GM18870 (cell line): ENCODE results near the gene PPBP.
"Not testable (repeated sequence)": the region's sequence is repeated elsewhere in the genome, so short reads cannot be mapped to it uniquely, and the experiment has no call there.

ENCODE experiments used
- ATAC-seq: cut with Tn5 transposase; IDR thresholded peaks from one replicate; pipeline ENCODE4 v1.9.1; 2021; ENCODE audit warnings: moderate library complexity; ENCODE audit not compliant: unreplicated experiment

PPBP gene

DNA sequence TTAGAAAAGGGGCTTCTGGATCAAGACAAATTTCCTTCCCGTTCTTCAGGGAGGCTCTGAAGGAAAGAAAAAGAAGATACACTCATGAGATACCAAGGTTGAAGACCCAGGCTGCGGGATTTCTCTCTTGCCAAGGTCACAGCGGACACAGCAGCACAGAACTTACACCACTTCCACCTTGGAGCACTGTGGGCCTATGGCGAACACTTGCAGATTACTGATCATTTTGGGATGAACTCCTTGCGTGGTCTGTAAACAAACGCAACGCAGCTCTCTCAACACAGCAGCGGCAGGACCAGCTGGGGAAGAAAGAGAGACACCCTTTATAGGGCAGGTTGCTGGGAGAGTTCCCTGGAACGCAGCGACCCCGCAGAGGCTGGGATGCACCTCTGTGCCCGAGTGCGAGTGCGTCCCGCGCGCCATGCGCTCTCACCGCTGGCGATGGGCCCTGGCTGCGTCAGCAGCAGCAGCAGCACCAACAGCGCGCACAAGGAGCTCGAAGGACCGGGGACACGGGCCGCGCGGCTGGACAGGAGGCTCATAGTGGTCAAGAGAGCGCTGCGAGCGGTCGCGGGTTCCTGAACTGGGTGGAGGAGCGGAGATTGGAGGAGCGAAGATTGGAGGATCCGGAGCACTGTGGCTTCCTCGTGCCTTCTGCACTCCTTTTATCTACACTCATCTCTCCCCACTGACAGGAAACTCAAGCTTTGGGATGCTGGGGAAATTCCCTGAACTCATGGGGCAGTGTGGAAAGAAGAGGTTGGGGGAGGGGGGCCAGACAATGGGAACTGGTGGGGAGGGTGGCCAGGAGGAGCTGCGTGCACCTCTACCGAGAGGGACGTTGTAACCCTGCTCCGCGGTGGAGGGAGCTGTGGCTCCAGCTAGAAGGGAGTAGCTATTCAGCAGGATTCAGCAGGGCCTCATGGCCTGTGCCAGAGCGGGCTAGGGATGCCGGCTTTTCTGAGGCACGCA lies 10.3 kb upstream of the PPBP start, which contains the start of gene CXCL5:
CXCL5 (minus strand) TSS at position 638 of the 972 bp plus-strand sequence; CDS start at position 542, 96 bp downstream.
- no peak for ATAC-seq

DNA sequence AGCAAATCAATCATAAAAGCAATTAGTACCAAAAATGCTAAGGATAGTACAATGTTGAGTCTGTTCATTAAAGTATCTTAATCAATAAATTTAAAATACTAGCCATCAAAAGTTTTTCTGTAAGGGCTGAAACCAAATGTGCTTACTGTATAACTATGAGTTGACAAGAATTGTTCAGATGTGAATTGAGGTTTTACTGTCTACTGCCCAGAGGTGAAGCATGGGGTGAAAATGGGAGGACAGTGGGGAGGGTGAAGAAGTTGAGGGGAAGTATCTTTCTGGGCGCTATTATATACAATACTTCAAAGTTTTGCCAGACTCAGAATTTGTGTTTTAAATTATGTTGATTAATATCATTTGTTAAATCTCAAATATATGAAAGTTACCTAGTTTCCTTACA lies 4.1 kb upstream of the PPBP start:
- no peak for ATAC-seq

DNA sequence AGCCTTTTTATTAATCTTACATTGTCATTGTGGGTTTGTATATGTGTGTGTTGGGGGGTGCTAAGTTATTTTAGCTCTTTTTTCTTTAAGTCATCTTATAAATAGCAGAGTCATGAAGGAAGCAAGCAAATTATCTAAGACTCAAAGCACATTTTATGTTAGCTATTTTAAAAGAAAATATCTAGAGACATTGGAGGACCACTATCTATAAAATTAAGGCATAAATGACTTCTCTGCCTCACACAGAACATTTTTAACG lies 3.7 kb upstream of the PPBP start:
- ATAC-seq: no peak

DNA sequence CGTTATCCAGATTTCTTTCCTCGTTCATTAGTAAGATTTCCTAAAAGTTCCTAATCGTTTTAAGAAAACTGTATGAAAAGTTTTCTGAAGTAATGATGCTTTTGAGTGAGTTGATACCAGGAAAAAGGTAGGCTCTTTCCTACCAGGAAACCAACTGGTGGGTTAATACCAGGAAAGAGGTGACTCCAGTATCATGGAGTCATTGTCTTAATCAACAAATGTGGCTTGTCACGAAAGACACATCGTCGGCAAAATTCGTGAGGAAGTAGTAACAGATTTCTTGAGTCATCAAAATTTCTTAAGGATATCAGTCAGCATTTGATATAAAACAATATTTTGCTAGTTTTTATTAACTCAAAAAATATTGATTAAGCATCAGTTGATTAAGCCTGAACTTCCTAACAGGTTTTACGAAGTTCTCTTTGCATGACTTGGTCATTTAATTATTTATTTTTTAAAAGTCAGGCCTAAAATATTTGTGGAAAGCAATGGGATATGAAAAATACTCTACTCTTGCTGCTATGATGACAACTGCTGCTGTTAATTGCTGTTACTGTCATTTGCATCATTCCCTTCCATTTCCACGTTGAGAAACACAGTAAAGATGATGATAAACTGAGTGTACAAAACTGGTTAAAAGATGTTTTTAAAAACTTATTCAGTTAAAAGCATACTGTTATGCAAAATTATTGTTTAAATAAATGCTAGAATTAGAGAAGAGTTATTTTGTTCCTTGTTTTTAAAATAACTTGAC lies 3.2 kb upstream of the PPBP start:
- no peak for ATAC-seq

DNA sequence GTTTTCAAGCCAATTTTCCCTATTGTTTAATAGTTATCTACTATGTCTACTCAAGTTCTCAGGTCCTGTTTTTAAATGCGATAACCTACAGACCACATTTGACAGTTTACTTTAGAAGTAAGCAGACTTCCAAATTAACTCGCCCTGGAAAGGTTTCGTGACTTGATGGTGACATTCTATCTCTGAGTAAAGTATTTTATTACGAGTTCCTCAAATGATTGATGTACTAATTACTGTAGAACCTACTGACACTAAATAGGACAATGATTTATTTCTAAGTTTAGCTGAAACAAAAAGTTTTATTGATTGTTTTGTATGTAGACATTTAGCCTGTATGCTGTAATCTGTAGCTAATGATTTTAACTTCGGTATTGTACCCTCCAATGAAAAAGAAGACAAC lies 1.9 kb upstream of the PPBP start:
- ATAC-seq: no peak

DNA sequence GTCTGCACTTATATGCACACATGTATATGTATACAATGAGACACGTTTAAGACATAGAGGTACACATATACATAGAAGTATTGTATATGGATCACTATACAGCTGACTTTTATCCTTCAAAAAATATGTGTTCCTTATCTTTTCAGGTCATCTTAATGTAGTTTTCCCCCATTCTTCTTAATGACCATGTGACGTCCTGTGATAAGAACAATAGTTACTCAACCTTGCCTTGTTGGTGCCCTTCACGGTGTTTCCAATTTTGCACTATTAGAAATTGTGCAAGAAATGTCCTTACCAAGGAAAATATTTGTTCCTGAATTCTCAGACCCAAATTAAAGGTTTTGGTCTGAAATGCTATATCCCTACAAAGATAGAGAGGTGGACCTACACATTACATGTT lies 1.0 kb upstream of the PPBP start:
- ATAC-seq: no peak

DNA sequence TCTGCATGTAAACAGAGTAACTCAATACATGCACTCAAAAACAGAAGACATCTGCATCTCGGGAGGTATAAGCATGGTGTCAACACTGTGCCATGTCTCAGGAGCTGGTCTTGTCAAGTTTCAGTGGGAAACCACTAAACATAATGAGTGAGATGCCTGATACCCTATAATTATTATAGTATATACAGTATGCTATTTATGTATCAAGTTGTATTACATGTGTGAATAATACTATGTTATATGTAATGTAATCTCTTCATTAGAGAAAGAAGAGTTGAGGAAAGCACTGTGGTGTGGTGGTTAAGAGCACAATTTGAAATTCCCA lies 2.5 kb downstream of the PPBP start:
- ATAC-seq: no peak

DNA sequence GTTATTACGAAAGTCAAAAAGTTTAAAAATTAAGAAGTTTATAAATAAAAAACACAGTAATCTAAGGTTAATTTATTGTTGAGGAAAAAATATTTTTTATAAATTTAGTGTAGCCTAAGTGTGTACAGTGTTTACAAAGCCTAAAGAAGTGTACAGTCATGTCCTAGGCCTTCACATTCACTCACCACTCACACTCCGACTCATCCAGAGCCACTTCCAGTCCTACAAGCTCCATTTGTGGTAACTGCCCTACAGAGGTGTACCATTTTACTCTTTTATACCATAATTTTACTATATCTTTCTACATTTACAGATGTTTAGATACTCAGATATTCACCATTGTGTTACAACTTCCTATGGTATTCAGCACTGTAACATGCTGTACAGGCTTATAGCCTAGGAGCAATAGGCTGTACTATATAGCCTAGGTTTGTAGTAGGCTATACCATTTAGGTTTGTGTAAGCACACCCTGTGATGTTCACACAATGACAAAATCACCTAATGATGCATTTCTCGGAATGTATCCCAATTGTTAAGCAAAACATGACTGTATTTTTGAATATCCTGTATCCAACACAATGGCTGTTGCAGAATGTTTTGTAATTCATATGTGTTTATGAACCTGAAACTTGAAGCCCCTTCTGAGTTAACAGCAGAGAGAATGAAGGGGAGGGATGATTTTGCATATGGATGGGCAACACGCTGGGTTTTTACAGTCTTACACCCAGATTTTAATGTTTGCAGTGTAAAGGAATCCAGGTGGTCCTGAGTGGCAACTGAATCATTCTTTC lies 3.1 kb downstream of the PPBP start:
- ATAC-seq: no peak

DNA sequence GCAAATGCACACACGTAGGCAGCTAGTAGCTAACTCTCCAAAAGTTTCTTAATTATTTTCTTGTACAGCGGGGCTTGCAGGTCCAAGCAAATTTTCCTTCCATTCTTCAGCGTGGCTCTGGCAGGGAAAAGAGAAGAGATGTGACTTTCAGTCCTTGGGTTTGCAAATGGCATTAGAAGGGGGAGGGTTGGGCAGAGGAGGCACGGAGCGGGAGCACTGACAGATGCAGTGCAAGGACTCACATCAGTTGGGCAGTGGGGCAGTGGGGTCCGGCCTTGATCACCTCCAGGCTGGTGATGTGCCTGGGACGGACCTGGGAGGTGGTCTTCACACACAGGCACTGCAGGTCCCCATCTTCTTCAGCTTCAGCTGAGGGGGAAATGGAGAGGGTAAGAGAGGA lies 6.8 kb downstream of the PPBP start:
- ATAC-seq: not testable (repeated sequence)

DNA sequence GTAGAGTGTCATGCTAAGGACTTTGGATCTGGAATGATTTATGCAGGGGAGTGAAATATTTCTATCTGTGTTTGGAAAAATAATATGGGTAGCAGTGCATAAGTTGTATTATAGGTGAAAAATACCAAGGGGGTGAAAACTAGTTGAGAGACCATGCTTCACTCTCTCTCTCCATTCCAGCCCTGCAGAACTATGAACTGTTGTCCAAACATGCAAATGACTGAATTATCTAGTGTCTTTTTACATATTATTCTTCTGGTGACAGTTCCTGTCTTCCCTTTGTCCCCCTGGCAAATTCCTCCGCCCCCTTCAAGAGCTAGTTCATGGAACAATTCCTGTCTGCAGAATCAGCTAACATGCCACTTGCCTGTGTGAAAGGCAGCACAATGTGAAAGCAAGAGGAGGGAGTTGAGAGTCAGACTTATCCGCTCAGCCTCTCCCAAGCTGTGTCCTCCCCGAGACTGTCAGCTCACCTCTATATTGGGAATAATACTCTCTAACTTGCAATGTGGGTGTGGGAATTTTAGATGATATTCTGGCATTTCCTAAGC lies 8.5 kb downstream of the PPBP start:
- ATAC-seq: no peak

DNA sequence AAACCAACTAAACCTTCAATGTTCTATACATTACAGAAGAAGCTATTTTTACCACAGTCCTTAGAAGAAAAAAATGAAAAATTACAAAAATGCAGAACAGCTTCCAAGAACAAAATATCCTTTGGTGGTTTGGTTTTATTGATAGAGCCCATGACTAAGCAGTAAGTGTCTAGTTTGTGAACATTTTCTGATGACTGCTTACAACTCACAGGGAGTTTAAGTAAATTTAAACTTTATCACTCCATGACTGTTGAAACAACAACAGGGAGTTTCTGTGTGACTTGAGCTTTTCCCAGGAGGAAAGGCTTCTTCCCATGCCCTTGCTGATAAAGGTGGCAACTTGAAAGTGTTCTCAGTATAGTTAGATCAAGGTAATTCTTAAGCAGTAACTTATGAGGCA lies 9.1 kb downstream of the PPBP start:
- ATAC-seq: no peak

DNA sequence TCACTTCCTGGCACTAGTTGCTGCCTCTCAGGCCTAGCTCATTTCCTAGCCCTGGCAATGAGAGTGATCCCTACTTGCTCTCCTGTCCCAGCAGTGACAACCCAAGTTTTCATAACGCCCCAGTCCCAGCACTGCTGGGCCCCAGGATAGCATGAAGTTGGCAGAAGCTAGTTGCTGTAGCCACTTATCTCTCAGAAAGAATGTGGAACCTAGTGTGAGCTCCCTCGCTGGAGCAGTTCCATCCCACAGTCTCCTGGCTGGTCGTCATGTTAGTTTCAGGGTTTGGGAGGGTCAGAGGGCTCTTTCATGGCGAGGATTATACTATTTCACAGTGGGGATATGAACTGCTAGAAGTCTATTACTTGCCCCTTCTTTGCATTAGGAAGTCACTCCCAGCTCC lies 11.3 kb downstream of the PPBP start:
- ATAC-seq: no peak

DNA sequence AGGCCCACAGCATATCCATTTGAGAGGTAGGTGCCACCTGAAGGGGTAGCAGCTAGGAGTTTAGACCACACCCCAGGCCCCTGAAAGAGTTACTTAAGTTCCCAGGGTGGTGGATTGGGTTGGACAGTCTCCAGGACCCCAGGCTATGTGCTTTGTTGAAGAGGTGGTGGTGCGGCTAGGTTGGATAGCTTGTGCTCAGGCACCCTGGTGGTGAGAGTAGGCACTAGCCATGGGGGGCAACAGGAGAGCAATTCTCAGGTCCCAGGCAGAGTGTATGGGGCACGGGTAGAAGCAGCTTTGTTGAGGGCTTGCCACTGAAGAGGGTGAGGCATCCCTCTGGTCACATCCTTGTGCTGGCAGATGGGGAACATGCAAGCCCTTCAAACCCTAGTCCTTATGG lies 11.8 kb downstream of the PPBP start:
- no peak for ATAC-seq

DNA sequence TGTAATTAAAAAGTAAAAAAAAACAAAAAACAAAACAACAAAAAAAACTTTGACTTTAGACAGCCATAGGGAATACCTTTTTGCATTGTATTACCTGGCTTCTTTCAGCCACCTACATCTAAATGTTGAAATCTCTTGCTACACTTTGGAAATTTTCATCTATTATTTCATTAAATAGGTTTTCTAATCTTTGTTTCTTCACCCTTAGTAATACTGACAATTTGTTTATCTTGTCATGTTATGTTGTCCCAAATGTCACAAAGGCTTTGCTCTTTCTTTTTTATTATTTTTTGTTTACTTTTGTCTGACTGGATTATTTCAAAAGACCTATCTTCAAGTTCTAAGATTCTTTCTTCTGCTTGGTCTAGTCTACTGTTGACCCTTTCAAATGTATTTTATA lies 13.6 kb downstream of the PPBP start:
- no peak for ATAC-seq

DNA sequence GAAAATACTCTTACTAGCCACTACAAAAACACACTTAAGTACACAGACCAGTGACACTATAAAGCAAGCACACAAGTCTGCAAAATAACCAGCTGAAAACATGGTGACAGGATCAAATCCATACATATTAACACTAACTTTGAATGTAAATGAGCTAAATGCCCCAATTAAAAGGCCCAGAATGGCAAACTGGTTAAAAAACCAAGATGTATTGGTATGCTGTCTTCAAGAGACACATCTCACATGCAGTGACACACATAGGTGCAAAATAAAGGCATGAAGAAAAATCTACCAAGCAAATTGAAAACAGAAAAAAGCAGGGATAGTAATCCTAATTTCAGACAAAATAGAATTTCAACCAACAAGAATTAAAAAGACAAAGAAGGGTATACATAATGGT lies 17.0 kb downstream of the PPBP start:
- ATAC-seq: no peak

DNA sequence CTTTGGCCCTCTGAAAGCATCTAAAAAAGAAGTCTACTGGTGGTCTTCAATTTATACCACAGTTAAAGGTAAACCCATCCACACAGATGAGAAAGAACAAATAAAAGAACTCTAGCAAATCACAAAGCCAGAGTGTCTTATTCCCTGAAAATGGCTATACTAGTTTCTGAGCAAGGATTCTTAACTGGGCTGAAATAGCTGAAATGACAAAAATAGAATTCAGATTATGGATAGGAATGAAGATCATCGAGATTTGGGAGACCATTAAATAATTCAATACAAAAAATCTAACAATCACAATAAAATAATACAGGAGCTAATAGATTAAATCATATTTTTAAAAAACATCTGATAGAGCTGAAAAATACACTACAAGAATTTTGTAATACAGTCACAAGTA lies 18.0 kb downstream of the PPBP start:
- no peak for ATAC-seq

DNA sequence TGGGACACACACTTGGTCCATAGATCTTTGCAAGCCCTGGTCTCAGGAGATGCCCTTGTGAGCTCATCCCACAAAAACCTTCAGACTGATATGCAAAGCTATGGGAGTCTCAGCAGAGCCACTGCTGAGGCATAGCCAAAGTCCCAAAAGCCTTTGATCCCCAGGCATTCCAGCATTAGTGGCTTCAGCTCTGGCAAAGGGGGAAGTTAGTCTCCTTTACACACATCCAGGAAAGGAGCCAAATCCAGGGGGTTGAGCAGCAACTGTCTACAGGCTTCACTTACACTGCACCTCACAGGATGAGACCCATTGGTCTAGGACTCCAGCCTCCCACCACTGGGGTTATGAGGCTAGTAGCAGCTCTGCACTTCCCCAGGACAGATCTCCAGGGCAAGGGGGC lies 20.1 kb downstream of the PPBP start:
- no peak for ATAC-seq

DNA sequence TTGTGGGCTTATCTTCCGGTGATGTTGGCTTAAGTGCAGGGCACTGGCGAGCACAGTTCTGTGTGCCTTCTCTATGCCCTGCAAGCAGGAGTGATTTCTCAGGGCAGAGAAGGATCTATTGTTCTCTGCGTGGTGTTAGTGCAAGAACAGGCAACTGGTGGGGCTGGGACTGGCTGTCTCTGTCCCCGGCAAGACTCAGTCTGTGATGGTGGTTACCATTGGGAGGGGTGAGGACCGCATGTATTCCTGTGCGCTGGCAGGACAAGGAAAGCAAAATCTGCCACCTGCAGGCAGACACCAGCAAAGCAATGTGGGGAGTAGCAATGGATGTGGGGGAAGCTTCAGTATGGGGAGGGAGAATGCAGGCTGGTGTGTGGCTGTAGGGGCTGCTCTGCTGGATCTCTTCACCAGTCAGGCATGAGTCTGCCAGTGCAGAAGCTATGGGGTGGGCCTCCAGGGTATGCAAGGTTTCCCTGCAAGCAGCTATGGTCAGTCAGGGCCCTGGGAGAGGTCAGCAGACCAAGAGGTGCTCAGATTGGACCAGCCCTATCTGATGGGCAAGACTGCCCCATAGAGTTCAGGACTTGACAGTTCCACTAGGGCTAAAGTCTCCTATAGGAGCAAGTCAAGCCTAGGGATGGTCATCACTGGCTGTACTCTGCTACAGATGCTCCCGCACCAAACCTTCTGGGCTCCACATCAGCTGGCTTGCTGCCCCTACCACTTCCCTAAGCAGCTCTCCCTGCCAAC lies 23.0 kb downstream of the PPBP start:
- ATAC-seq: no peak

DNA sequence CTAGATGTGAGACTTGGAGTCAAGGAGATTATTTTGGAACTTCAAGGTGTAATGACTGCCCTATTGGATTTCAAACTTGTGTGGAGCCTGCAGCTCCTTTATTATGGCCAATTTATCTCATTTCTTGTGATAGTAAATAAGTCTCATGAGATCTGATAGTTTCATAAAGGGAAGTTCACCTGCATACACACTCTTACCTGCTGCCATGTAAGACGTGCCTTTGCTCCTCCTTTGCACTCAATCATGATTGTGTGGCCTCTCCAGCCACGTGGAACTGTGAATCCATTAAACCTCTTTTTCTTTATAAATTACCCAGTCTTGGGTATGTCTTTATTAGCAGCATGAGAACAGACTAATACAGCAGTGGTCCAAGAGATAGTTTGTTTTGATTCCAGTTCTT lies 25.3 kb downstream of the PPBP start:
- ATAC-seq: no peak

DNA sequence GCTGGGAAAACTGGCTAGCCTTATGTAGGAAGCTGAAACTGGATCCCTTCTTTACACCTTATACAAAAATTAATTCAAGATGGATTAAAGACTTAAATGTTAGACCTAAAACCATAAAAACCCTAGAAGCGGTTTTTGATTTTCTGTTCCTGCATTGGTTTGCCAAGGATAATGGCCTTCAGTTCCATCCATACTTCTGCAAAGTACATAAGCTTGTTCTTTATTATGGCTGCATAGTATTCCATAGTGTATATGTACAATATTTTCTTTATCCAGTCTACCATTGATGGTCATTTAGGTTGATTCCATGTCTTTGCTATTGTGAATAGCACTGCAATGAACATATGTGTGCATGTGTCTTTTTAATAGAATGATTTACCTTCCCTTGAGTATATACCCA lies 28.9 kb downstream of the PPBP start:
- ATAC-seq: not testable (repeated sequence)

DNA sequence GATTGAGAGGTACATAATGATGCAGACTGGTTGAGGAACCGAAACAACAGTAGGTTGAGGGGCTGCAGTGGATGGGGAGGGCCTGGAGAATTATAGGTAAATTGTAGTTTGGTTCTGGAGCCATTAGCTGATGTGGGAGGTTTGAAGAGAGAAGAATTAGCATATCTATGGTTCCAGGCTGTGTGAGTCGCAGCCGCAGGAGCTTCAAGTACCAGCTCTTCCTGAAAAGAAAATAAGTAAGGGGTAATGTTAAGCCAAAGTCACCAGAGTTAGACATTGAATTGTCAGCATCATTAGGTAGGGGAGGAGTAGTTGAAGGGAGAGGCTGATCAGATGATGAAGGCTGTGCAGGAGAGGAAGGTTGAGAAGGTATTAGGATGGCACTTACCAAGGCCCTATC lies 35.6 kb downstream of the PPBP start:
- no peak for ATAC-seq
